Right lobe of liver (tissue), 6 donors: ENCODE measurements around the gene OR2T8. TPM values are rescaled to one million over a fixed set of nuclear protein-coding genes. Genes with fewer than 3 reads are reported as not detected.

Source experiments
- ATAC-seq, 4 donors: fragments of 200-7000 bp; cut with Tn5 transposase; one replicate each; pipeline ENCODE4 v1.9.1; 2020; ENCODE audit warnings: mild to moderate bottlenecking in 4 of 4, moderate library complexity in 4 of 4
- DNase-seq, 3 donors: peaks; one replicate each; pipeline ENCODE4 v3.0.0-alpha.2; 2020
- H3K27ac ChIP-seq, 3 donors: fragments of 200-600 bp; one replicate each; pipeline ENCODE4 v1.8.0; 2022
- H3K27me3 ChIP-seq, 2 donors: fragments of 200-600 bp; one replicate each; pipeline ENCODE4 v1.8.0; 2022
- H3K36me3 ChIP-seq, 4 donors: fragments of 200-600 bp; sonication (generic) in 1 of 4; one replicate each; pipeline versions ENCODE4 v1.5.1 to v1.8.0; 2017 to 2022; ENCODE audit warnings: control low read depth in 1 of 4
- H3K4me1 ChIP-seq, 4 donors: fragments of 200-600 bp; sonication (generic) in 1 of 4; one replicate each; pipeline versions ENCODE4 v1.5.1 to v1.8.0; 2017 to 2022; ENCODE audit warnings: control low read depth in 1 of 4
- H3K4me3 ChIP-seq, 3 donors: fragments of 200-600 bp; one replicate each; pipeline ENCODE4 v1.8.0; 2022
- H3K9me3 ChIP-seq, 4 donors: fragments of 200-600 bp; sonication (generic) in 1 of 4; one replicate each; pipeline versions ENCODE4 v1.5.1 to v1.8.0; 2017 to 2022; ENCODE audit warnings: control low read depth in 1 of 4
- POLR2A ChIP-seq: fragments of 450-650 bp; IDR thresholded peaks from one replicate; pipeline ENCODE4 v1.6.1; 2017; ENCODE audit warnings: antibody characterized with exemption, mild to moderate bottlenecking
- WGBS: methylation state at CpG from one replicate; pipeline ENCODE4 v1.1.6; 2018; ENCODE audit warnings: low coverage, low lambda C conversion rate; ENCODE audit not compliant: insufficient coverage; ENCODE audit errors: missing lambda C conversion rate; 5-methylcytosine and 5-hydroxymethylcytosine counted together
- intact Hi-C, 2 donors: fragments of 100-400 bp; cut with DNase I; formaldehyde crosslinking; loops; one replicate each; pipeline versions ENCODE4 v1.11.2 to v1.14.1; 2022
- total RNA-seq, 6 experiments: library from RNA; depleted of rRNA in 2 of 6; stranded (reverse); fragments of >200 nt in 2 of 6; fragmentation: NEBNext Ultra II Directional in 3 of 6; extraction: Animal tissue kit (Norgen Biotek cat#: 25700) in 3 of 6; gene quantifications; one replicate each; pipeline versions ENCODE4 v1.1.0 to v1.2.4, GENCODE V29; 2016 to 2023
- TF ChIP-seq, protein P1 (sequence below), 4 donors: fragments of 200-600 bp in 3 of 4; fragments of 450-650 bp in 1 of 4; IDR thresholded peaks; one replicate each; pipeline versions ENCODE4 v1.5.1 to v1.8.0; 2016 to 2022; ENCODE audit warnings: antibody characterized with exemption in 4 of 4, mild to moderate bottlenecking in 2 of 4
- donor health status: DM: no; HTN: yes; CAD: no.
- donor health status: DM: no; HTN: no; CAD: no.
- donor health status: DM: no; HTN: no; CAD: no.
- donor health status: DM: no; HTN: yes; CAD: no.
- donor health status: DM: no; HTN: yes; CAD: no.

OR2T8 gene
- total RNA-seq, 6 experiments from 2014 or later, result not detected

- H3K27me3 ChIP-seq, result no peaks in the 10 kb centered on the region
- 33% methylated on average over 7 of the region's 7 CpGs for WGBS
- H3K4me1 ChIP-seq, result no peaks in the 10 kb centered on the region
- no peaks in the 10 kb centered on the region for H3K36me3 ChIP-seq
- intact Hi-C loops, result no loop called here
- TF ChIP-seq, protein P1, sequence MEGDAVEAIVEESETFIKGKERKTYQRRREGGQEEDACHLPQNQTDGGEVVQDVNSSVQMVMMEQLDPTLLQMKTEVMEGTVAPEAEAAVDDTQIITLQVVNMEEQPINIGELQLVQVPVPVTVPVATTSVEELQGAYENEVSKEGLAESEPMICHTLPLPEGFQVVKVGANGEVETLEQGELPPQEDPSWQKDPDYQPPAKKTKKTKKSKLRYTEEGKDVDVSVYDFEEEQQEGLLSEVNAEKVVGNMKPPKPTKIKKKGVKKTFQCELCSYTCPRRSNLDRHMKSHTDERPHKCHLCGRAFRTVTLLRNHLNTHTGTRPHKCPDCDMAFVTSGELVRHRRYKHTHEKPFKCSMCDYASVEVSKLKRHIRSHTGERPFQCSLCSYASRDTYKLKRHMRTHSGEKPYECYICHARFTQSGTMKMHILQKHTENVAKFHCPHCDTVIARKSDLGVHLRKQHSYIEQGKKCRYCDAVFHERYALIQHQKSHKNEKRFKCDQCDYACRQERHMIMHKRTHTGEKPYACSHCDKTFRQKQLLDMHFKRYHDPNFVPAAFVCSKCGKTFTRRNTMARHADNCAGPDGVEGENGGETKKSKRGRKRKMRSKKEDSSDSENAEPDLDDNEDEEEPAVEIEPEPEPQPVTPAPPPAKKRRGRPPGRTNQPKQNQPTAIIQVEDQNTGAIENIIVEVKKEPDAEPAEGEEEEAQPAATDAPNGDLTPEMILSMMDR (IDR thresholded peaks at IDR 0.05), result no peak
- TF ChIP-seq POLR2A, result no peak
- no peak overlapping the region for H3K27ac ChIP-seq
- ATAC-seq, result peak; percentile 55 to 72 (median 58)
- no peak for DNase-seq
- H3K9me3 ChIP-seq, result no peaks in the 10 kb centered on the region
- H3K4me3 ChIP-seq, result peak overlapping the region in 2 of 3 donors; percentile 1 to 14
Observed at GRCh38 chr1:247906504-247907047, 13.5 kb upstream of the OR2T8 start.

GRCh38 chr1:247908766-247909165 is 11.3 kb upstream of the OR2T8 start:
- Histone ChIP-seq H3K4me3 (no peak overlapping the region), H3K36me3 (no peaks in the 10 kb centered on the region), H3K4me1 (no peaks in the 10 kb centered on the region), H3K9me3 (no peaks in the 10 kb centered on the region), H3K27ac (no peak overlapping the region), H3K27me3 (no peaks in the 10 kb centered on the region)
- intact Hi-C loops, result no loop called here
- WGBS, result 46% methylated on average over 5 of the region's 5 CpGs
- TF ChIP-seq, protein P1 (IDR thresholded peaks at IDR 0.05), result no peak
- no peak for TF ChIP-seq POLR2A
- DNase-seq, result no peak
- ATAC-seq, result no peak

GRCh38 chr1:247913786-247914185 is 6.3 kb upstream of the OR2T8 start:
- ATAC-seq, result no peak
- TF ChIP-seq, protein P1 (IDR thresholded peaks at IDR 0.05), result no peak
- TF ChIP-seq POLR2A, result no peak
- no peaks in the 10 kb centered on the region for H3K4me1 ChIP-seq
- H3K36me3 ChIP-seq, result no peaks in the 10 kb centered on the region
- no peak overlapping the region for H3K27ac ChIP-seq
- H3K9me3 ChIP-seq, result no peaks in the 10 kb centered on the region
- WGBS, result 79% methylated on average over 2 of the region's 2 CpGs
- intact Hi-C loops, result no loop called here
- DNase-seq, result no peak
- H3K27me3 ChIP-seq, result peaks cover 0 to 2% of the 10 kb centered on the region in 2 donors
- no peak overlapping the region for H3K4me3 ChIP-seq

GRCh38 chr1:247914941-247915662 is 5.0 kb upstream of the OR2T8 start:
- intact Hi-C loops, result no loop called here
- no peaks in the 10 kb centered on the region for H3K9me3 ChIP-seq
- no peak overlapping the region for H3K27ac ChIP-seq
- no peak for ATAC-seq
- H3K4me3 ChIP-seq, result no peak overlapping the region
- no peaks in the 10 kb centered on the region for H3K4me1 ChIP-seq
- 39% methylated on average over 4 of the region's 4 CpGs for WGBS
- no peak for DNase-seq
- no peak for TF ChIP-seq POLR2A
- TF ChIP-seq, protein P1 (IDR thresholded peaks at IDR 0.05), result no peak
- H3K27me3 ChIP-seq, result peaks cover 0 to 2% of the 10 kb centered on the region in 2 donors
- no peaks in the 10 kb centered on the region for H3K36me3 ChIP-seq
